Right lobe of liver (tissue), 4 donors: ENCODE results near the gene FAM151A.

Experiments used
- CTCF ChIP-seq, 4 donors: fragments of 200-600 bp in 3 of 4; fragments of 450-650 bp in 1 of 4; IDR thresholded peaks; one replicate each; pipeline versions ENCODE4 v1.5.1 to v1.8.0; 2016 to 2022; ENCODE audit warnings: antibody characterized with exemption in 4 of 4, mild to moderate bottlenecking in 2 of 4
- POLR2A ChIP-seq: fragments of 450-650 bp; IDR thresholded peaks from one replicate; pipeline ENCODE4 v1.6.1; 2017; ENCODE audit warnings: antibody characterized with exemption, mild to moderate bottlenecking
- donor health status: DM: no; HTN: no; CAD: no.
- donor health status: DM: no; HTN: no; CAD: no.
- donor health status: DM: no; HTN: yes; CAD: no.

- no peak for TF ChIP-seq POLR2A
- no peak for TF ChIP-seq CTCF (IDR thresholded peaks at IDR 0.05)
Observed at GRCh38 chr1:54643736-54644135, 20.4 kb upstream of the FAM151A start.
